Fibroblast of villous mesenchyme (primary cell): Measurements from ENCODE around the gene PAX8. TPM values are rescaled to one million over a fixed set of nuclear protein-coding genes. Genes with fewer than 3 reads are reported as not detected.

Source experiments
- DNase-seq: peaks from one replicate; pipeline ENCODE4 v3.0.0-alpha.2; 2010; ENCODE audit warnings: low read depth
- H3K4me3 ChIP-seq: 2 replicates; pipeline ENCODE4 v1.5.1; 2011; ENCODE audit warnings: low read depth, mild to moderate bottlenecking, low read length
- total RNA-seq: library from RNA; depleted of rRNA; stranded (reverse); fragments of >200 nt; gene quantifications from 2 replicates; pipeline ENCODE4 v1.2.3, GENCODE V29; 2012
- TF ChIP-seq, protein P1 (sequence below): IDR thresholded peaks from 2 replicates; pipeline ENCODE4 v1.5.1; 2012; ENCODE audit warnings: low read depth, mild to moderate bottlenecking, low read length; ENCODE audit not compliant: insufficient read depth

The PAX8 gene
- total RNA-seq, 1 donor = 1.3 TPM

DNA sequence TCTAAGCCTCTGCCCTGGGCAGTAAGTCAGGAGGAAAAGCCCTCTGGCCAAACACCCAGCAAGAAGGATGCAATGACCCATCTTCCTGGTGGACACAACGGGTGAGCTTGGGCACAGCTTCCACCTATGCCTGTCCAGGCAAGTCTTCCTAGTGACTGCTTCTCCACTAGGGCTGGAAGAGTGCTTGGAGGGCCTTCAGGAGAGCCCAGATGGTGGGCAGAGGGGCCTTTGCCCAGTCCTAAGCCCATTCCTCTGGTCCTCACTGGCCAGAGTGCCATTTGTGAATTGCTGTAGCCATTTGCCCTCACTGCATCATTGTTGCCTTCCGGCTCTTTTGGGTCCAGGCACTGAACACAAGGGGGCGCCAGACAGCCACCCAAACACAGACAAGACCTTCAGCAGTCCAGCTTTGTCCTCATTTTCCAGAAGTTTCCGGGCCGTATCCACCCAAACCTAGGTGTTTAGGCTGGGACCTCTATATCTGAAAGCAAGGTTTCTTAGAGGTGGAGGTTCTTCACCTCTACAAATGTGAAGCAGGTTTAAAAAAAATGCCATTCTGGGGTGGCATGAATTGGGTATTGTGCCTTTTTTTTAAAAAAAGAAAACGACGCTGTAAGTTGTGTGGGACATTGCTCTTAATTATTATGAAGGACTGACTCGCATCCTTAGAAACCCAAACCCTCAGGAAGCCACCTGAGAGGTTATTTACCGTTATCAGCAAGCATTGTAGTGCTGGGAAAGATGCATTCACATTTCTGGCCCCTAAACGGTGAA is 29.5 kb downstream of the PAX8 start:
- TF ChIP-seq, protein P1, sequence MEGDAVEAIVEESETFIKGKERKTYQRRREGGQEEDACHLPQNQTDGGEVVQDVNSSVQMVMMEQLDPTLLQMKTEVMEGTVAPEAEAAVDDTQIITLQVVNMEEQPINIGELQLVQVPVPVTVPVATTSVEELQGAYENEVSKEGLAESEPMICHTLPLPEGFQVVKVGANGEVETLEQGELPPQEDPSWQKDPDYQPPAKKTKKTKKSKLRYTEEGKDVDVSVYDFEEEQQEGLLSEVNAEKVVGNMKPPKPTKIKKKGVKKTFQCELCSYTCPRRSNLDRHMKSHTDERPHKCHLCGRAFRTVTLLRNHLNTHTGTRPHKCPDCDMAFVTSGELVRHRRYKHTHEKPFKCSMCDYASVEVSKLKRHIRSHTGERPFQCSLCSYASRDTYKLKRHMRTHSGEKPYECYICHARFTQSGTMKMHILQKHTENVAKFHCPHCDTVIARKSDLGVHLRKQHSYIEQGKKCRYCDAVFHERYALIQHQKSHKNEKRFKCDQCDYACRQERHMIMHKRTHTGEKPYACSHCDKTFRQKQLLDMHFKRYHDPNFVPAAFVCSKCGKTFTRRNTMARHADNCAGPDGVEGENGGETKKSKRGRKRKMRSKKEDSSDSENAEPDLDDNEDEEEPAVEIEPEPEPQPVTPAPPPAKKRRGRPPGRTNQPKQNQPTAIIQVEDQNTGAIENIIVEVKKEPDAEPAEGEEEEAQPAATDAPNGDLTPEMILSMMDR = peak; percentile 97
- DNase-seq = peak; percentile 80

DNA sequence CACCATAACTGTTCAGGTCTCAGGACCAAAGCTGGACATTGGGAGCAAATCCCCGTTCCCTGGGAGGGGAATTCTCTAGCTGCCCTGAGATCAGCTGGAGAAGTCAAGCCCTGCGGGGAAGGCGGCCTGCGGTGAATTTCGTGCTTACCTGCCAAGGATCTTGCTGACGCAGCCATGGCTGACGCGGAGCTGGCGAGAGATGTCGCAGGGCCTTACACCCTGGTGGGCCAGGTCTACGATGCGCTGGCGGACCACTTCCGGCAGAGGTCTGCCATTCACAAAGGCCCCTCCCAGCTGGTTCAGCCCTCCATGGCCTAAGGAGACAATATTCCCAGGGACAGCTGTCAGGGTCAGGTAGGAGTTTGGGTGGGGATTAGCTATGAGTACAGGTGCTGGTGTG is 32.1 kb downstream of the PAX8 start:
- DNase-seq = no peak
- H3K4me3 ChIP-seq = no peak overlapping the region
- TF ChIP-seq, protein P1 = no peak

More for the DNA sequence above, 29.5 kb downstream of the PAX8 start:
- H3K4me3 ChIP-seq = no peak overlapping the region

DNA sequence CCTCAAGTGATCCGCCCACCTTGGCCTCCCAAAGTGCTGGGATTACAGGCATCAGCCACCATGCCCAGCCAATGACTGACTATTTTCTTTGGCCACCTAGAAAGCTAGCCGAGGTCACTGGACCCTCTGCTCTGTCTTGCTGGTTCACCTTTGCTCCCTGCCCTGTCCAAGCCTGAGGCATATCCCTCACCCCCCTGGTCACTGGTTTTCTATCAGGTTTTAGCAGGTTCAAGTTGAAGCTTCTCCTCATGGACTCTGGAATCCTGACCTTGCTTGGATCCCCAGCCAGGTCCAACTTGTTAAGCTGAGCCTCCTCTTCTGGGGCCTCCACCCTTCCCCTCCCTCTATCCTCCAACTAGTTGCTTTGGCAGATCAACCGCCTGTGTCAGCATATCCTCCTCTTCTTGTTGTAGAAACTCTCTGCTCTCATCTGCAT is 33.4 kb downstream of the PAX8 start:
- H3K4me3 ChIP-seq = no peak overlapping the region
- no peak for DNase-seq
- TF ChIP-seq, protein P1 = no peak

DNA sequence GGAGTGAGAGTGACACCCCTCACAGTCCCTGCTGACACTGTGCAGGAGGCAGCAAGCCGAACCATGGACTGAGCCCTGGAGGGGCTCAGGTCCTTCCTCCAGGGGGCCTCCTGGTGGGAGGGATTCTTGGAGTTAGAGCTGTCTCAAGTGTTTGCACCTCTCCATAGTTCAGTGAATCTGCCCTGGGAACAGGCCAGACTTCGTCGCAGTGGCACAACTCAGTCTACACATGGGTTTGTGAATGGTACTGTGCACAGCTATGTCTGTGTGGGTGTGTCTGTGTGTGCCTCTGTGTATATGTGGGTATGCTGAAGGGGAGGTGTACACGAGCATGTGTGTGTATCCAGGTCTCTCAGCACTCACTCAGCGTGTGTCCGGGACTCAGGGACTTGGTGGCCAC is 36.4 kb downstream of the PAX8 start:
- no peak overlapping the region for H3K4me3 ChIP-seq
- DNase-seq = no peak
- TF ChIP-seq, protein P1 = no peak

DNA sequence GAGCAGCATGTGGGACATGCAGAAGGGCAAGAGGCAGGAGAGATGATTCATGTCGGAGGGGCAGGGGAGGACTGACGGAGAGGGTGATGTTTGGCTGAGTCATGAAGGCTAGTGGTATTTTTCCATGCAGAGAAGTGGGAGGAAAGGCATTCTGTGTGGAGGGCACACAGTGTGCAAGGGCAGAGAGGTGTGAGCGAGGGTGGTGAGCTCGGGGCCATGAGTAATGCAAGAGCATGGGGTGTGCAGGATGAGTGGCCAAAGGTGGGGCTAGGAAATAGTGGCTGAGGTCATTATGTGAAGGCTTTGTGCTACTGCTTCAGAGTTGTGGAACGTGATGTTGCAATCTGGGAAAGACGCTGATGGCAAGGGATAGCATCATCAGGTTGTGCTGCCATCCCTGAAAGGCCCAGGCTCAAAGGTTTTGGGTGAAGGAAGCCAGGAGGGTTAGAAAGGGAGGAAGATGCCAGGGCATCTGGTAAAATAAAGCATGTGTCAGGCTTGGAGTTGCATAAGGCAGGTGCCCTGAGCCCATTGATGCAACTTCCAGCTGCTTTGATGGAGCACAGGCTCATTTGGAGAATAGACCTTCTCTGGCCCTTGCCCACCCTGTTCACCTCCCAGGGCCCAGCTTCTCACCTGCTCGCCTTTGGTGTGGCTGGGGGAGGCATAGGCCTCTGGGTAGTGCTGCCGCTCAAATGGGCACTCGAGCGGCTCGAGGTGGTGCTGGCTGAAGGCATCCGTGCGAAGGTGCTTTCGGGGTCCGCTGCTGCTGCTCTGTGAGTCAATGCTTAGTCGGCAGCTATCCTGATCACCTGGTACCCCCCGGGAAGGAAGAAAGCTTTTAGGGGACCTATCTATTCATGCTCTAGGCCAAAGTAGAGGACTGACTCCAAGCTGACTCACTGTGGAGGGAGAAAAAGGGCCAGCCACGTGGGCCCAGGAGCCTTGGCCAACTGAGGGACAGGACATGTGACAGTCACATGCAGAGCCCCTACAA is 37.5 kb downstream of the PAX8 start:
- no peak overlapping the region for H3K4me3 ChIP-seq
- DNase-seq = peak; percentile 98
- TF ChIP-seq, protein P1 = no peak

DNA sequence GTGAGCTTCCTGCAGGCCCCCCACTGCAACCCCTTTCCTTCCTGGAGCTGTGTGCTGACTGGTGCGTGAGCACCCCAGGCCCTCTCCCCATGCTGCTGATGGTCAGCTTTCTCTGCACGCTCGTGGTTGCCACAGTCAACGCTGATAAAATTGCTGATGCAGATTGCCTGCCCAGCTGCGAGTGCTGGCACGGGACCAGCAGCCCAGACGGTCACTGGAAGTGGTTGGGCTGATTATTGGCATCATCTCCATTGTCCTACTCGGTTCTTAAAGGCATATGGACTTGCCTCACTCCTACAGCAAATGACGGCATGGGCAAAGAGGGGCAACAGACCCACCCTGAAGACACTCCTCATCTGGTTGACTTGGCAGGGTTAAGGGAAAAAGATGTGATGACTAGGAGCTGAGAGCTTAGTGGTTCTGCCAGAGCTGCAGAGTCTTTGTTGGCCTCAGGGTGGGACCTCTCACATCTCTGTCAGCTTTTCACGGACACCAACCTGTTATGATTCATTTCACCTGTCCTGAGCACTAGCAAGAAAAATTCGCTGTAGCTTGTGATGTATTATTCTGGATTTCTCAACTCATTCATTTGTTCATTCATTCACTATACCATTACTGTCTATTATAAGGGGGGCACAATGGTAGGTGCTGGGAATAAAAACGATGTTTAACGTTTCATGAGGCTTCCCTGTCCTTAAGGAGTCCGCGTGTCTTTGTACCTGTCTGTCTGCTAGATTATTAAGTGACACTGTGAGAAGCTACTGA is 38.4 kb downstream of the PAX8 start:
- peak; percentile 95 for DNase-seq
- peak overlapping the region; percentile 1 for H3K4me3 ChIP-seq
- TF ChIP-seq, protein P1 = peak; percentile 7
